GM18951 (cell line): Measurements from ENCODE around the gene TMEM129.

ENCODE experiments used
- POLR2A ChIP-seq: IDR thresholded peaks from 4 replicates; pipeline ENCODE4 v1.6.1; 2011; ENCODE audit warnings: mild to moderate bottlenecking; ENCODE audit not compliant: insufficient read length, insufficient read depth; ENCODE audit errors: extremely low read depth
- in situ Hi-C: fragments of 300-500 bp; cut with MboI; formaldehyde crosslinking; loops from one replicate; pipeline ENCODE4 v1.12.0; 2022; ENCODE audit warnings: low sequenced_read_pairs, mixed read lengths, inconsistent platforms; ENCODE audit not compliant: unreplicated experiment

Gene TMEM129

GRCh38 chr4:1753294-1753696 lies 32.2 kb upstream of the TMEM129 start:
- TF ChIP-seq POLR2A: no peak

GRCh38 chr4:1752284-1753041 lies 31.3 kb upstream of the TMEM129 start:
- no peak for TF ChIP-seq POLR2A
- in situ Hi-C loops: no loop called here

More at GRCh38 chr4:1753294-1753696, 32.2 kb upstream of the TMEM129 start:
- in situ Hi-C loops: no loop called here

GRCh38 chr4:1751919-1752283 lies 30.8 kb upstream of the TMEM129 start:
- in situ Hi-C loops: no loop called here
- TF ChIP-seq POLR2A: no peak

GRCh38 chr4:1751155-1751918 lies 30.2 kb upstream of the TMEM129 start:
- TF ChIP-seq POLR2A: no peak
- in situ Hi-C loops: no loop called here

GRCh38 chr4:1750381-1751154 lies 29.4 kb upstream of the TMEM129 start:
- in situ Hi-C loops: no loop called here
- no peak for TF ChIP-seq POLR2A

- TF ChIP-seq POLR2A: no peak
- in situ Hi-C loops: no loop called here
Measured at GRCh38 chr4:1749826-1750225, 28.7 kb upstream of the TMEM129 start.

GRCh38 chr4:1749370-1749769 lies 28.2 kb upstream of the TMEM129 start:
- in situ Hi-C loops: no loop called here
- no peak for TF ChIP-seq POLR2A

GRCh38 chr4:1748465-1748995 lies 27.4 kb upstream of the TMEM129 start:
- TF ChIP-seq POLR2A: no peak
- in situ Hi-C loops: no loop called here

- in situ Hi-C loops: no loop called here
- no peak for TF ChIP-seq POLR2A
Measured at GRCh38 chr4:1747603-1747967, 26.5 kb upstream of the TMEM129 start.

GRCh38 chr4:1746919-1747602 lies 25.9 kb upstream of the TMEM129 start:
- TF ChIP-seq POLR2A: no peak
- in situ Hi-C loops: no loop called here

GRCh38 chr4:1746265-1746691 lies 25.2 kb upstream of the TMEM129 start:
- in situ Hi-C loops: no loop called here
- no peak for TF ChIP-seq POLR2A

- TF ChIP-seq POLR2A: no peak
- in situ Hi-C loops: no loop called here
Measured at GRCh38 chr4:1745697-1746096, 24.6 kb upstream of the TMEM129 start.

- in situ Hi-C loops: no loop called here
- no peak for TF ChIP-seq POLR2A
Measured at GRCh38 chr4:1745165-1745564, 24.0 kb upstream of the TMEM129 start.
